Esophagus muscularis mucosa (tissue), 4 donors: ENCODE measurements around the gene ZNF692. TPM values are rescaled to one million over a fixed set of nuclear protein-coding genes. Genes with fewer than 3 reads are reported as not detected.
"Not testable (repeated sequence)": the region's sequence is repeated elsewhere in the genome, so short reads cannot be mapped to it uniquely, and the experiment has no call there.

Experiments used
- DNase-seq: peaks from one replicate; pipeline ENCODE4 v3.0.0-alpha.2; 2017; ENCODE audit errors: extremely low spot score
- H3K27ac ChIP-seq, 4 donors: fragments of 200-600 bp; sonication (generic); replicated peaks in 1 of 4; 1 replicate in 3 of 4; 2 replicates in 1 of 4; pipeline ENCODE4 v1.5.1; 2016 to 2019; ENCODE audit warnings: mild to moderate bottlenecking in 1 of 4
- H3K27me3 ChIP-seq, 4 donors: fragments of 200-600 bp; sonication (generic); one replicate each; pipeline versions ENCODE4 v1.5.1 to v1.6.0; 2016 to 2019
- H3K36me3 ChIP-seq, 4 donors: fragments of 200-600 bp; sonication (generic); one replicate each; pipeline ENCODE4 v1.5.1; 2016 to 2019
- H3K4me1 ChIP-seq, 4 donors: fragments of 200-600 bp; sonication (generic); one replicate each; pipeline ENCODE4 v1.5.1; 2016 to 2019
- H3K4me3 ChIP-seq, 4 donors: fragments of 200-600 bp; sonication (generic); 1 replicate in 2 of 4; 2 replicates in 2 of 4; pipeline ENCODE4 v1.5.1; 2016 to 2019; ENCODE audit warnings: mild to moderate bottlenecking in 4 of 4, moderate library complexity in 1 of 4
- H3K9me3 ChIP-seq, 4 donors: fragments of 200-600 bp; sonication (generic); 1 replicate in 3 of 4; 2 replicates in 1 of 4; pipeline ENCODE4 v1.5.1; 2016 to 2019
- EP300 ChIP-seq: sonication (generic); formaldehyde crosslinking; IDR thresholded peaks from one replicate; pipeline ENCODE4 v1.6.1; 2017; ENCODE audit warnings: antibody characterized with exemption
- POLR2A ChIP-seq: fragments of 450-650 bp; IDR thresholded peaks from one replicate; pipeline ENCODE4 v1.6.1; 2017; ENCODE audit warnings: antibody characterized with exemption, moderate library complexity, mild to moderate bottlenecking, low read depth
- POLR2AphosphoS5 ChIP-seq, 2 donors: sonication (generic); formaldehyde crosslinking; IDR thresholded peaks; one replicate each; pipeline ENCODE4 v1.6.1; 2017; ENCODE audit warnings: antibody characterized with exemption in 2 of 2
- WGBS: methylation state at CpG from one replicate; pipeline ENCODE4 v1.1.5; 2018; 5-methylcytosine and 5-hydroxymethylcytosine counted together
- intact Hi-C: fragments of 100-400 bp; cut with DNase I; formaldehyde crosslinking; loops from one replicate; pipeline ENCODE4 v1.15.1; 2023
- total RNA-seq, 4 donors: library from RNA; depleted of rRNA; stranded (reverse); fragments of >200 nt; gene quantifications; one replicate each; pipeline versions ENCODE4 v1.1.0 to v1.2.1, GENCODE V29; 2016
- TF ChIP-seq, protein P1 (sequence below), 3 experiments: fragments of 200-600 bp in 2 of 3; fragments of 450-650 bp in 1 of 3; sonication (generic) in 2 of 3; IDR thresholded peaks; one replicate each; pipeline ENCODE4 v1.5.1; 2017 to 2019; ENCODE audit warnings: antibody characterized with exemption in 3 of 3, mild to moderate bottlenecking in 2 of 3, moderate library complexity in 1 of 3

Gene ZNF692
- total RNA-seq, 4 donors from 2014 or later: 19.4 to 37.3 (median 30.5) TPM

DNA sequence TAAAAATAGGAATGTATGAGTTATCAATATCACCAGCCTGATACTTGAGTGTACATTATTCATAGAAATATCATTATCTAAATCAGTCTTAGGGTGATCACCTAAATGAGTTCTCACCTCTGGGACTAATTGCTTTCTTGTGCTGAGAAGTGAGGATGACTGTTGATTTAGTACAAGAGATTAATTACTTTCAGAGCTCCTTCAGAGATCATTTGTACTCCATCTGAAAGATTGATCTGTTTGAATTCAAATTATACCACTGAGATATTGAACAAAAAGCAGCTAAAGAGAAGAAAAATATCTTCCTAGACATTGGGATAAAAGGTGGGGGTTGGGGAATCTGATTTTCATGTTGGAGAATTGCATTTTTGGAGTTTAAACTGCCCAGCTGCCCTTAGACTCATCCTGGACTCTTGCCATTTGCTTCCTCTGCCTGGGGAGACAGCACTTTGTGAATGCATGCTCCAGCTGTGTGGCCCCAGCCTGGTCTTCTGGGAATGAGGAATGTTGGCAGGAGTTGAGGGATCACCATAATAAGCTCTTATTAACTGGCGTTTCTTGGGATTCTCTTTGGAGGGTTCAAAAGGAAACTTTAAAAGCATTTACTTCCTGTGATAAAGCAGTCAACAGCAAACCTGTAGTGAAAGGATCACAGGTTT lies 27.5 kb upstream of the ZNF692 start:
- Histone ChIP-seq H3K27me3 (no peaks in the 10 kb centered on the region), H3K9me3 (no peaks in the 10 kb centered on the region), H3K4me1 (no peaks in the 10 kb centered on the region), H3K4me3 (no peak overlapping the region), H3K36me3 (no peaks in the 10 kb centered on the region), H3K27ac (no peak overlapping the region)
- no peak for DNase-seq
- no peak for TF ChIP-seq EP300
- TF ChIP-seq POLR2AphosphoS5 (IDR thresholded peaks at IDR 0.05): no peak
- TF ChIP-seq, protein P1, sequence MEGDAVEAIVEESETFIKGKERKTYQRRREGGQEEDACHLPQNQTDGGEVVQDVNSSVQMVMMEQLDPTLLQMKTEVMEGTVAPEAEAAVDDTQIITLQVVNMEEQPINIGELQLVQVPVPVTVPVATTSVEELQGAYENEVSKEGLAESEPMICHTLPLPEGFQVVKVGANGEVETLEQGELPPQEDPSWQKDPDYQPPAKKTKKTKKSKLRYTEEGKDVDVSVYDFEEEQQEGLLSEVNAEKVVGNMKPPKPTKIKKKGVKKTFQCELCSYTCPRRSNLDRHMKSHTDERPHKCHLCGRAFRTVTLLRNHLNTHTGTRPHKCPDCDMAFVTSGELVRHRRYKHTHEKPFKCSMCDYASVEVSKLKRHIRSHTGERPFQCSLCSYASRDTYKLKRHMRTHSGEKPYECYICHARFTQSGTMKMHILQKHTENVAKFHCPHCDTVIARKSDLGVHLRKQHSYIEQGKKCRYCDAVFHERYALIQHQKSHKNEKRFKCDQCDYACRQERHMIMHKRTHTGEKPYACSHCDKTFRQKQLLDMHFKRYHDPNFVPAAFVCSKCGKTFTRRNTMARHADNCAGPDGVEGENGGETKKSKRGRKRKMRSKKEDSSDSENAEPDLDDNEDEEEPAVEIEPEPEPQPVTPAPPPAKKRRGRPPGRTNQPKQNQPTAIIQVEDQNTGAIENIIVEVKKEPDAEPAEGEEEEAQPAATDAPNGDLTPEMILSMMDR (IDR thresholded peaks at IDR 0.05): no peak
- TF ChIP-seq POLR2A: no peak
- intact Hi-C loops: no loop called here
- WGBS: 17% methylated on average over 1 of the region's 1 CpG

DNA sequence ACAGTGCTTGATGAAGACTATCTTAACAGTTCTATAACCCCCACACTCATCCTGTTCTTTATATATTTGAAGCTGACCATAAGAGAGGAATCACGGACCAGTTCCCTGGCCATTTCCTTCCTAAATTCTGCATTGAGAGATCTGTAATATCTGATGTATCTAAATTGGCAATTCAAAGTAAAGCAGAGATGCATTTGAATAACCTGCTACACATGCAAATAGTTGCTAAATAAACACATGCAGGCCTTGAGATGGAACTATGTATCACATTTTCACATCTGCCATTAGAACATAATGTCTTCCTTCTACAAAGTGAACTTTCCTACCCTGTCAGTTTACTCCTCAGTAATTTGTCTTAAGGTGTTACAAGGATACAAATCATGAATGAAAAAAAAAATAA lies 26.8 kb upstream of the ZNF692 start:
- H3K4me3 ChIP-seq: no peak overlapping the region
- no peaks in the 10 kb centered on the region for H3K36me3 ChIP-seq
- no peak for DNase-seq
- H3K27me3 ChIP-seq: no peaks in the 10 kb centered on the region
- 80% methylated on average over 1 of the region's 1 CpG for WGBS
- H3K9me3 ChIP-seq: no peaks in the 10 kb centered on the region
- no peaks in the 10 kb centered on the region for H3K4me1 ChIP-seq
- intact Hi-C loops: no loop called here
- H3K27ac ChIP-seq: no peak overlapping the region
- TF ChIP-seq POLR2A (no peak), EP300 (no peak), POLR2AphosphoS5 (IDR thresholded peaks at IDR 0.05) (no peak)
- TF ChIP-seq, protein P1 (IDR thresholded peaks at IDR 0.05): no peak

- Histone ChIP-seq H3K27ac (no peak overlapping the region), H3K4me3 (no peak overlapping the region), H3K27me3 (no peaks in the 10 kb centered on the region), H3K36me3 (no peaks in the 10 kb centered on the region), H3K4me1 (no peaks in the 10 kb centered on the region), H3K9me3 (no peaks in the 10 kb centered on the region)
- WGBS: 65% methylated on average over 1 of the region's 1 CpG
- intact Hi-C loops: no loop called here
- DNase-seq: no peak
- TF ChIP-seq EP300 (no peak), POLR2AphosphoS5 (IDR thresholded peaks at IDR 0.05) (no peak), POLR2A (no peak)
- TF ChIP-seq, protein P1 (IDR thresholded peaks at IDR 0.05): no peak
These were observed 25.9 kb upstream of the ZNF692 start for GRCh38 chr1:248884632-248885295.

GRCh38 chr1:248882427-248882826 lies 23.5 kb upstream of the ZNF692 start:
- H3K4me3 ChIP-seq, intact Hi-C loops, H3K27me3 ChIP-seq, H3K36me3 ChIP-seq, H3K4me1 ChIP-seq, H3K27ac ChIP-seq, H3K9me3 ChIP-seq, DNase-seq: not testable (repeated sequence)
- 81% methylated on average over 7 of the region's 7 CpGs for WGBS

DNA sequence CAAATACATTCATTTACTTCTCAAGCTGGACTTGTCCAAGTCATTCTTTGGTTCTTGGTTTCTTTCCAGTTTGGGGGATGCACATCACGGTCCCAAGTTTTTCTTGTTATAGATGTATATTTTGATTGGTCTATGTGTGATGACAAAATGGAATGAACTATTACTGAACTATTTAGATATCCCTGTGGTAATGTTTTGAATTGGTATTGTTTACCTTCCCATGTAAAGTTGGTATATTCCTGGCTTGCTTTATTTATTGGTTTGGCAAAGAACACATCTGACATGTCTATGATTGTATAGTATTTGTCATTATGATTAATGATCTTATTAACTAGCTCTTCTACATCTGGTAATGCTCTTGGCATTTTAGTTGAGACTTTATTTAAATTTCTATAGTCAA lies 22.4 kb upstream of the ZNF692 start:
- Histone ChIP-seq H3K4me3 (no peak overlapping the region), H3K9me3 (no peaks in the 10 kb centered on the region), H3K27ac (no peak overlapping the region), H3K36me3 (no peaks in the 10 kb centered on the region), H3K27me3 (no peaks in the 10 kb centered on the region), H3K4me1 (no peaks in the 10 kb centered on the region)
- WGBS: 63% methylated on average over 1 of the region's 1 CpG
- intact Hi-C loops: no loop called here
- DNase-seq: no peak
- TF ChIP-seq POLR2A: no peak
- no peak for TF ChIP-seq EP300
- no peak for TF ChIP-seq POLR2AphosphoS5 (IDR thresholded peaks at IDR 0.05)
- TF ChIP-seq, protein P1 (IDR thresholded peaks at IDR 0.05): no peak
